GM21737 (cell line): ENCODE data around the gene PLXNC1.

Experiments used
- ATAC-seq: cut with Tn5 transposase; IDR thresholded peaks from one replicate; pipeline ENCODE4 v1.9.1; 2021; ENCODE audit warnings: mild to moderate bottlenecking, moderate library complexity; ENCODE audit not compliant: unreplicated experiment

PLXNC1 gene

GRCh38 chr12:94147991-94148738 is at the start of gene PLXNC1:
TSS of gene PLXNC1 (plus strand) at chr12:94148577. CDS start at chr12:94148972, 395 bp downstream.
- ATAC-seq: peak; percentile 38

- ATAC-seq: no peak
Observed at GRCh38 chr12:94099191-94099590, 49.2 kb upstream of the PLXNC1 start.

GRCh38 chr12:94099632-94100031 is 48.7 kb upstream of the PLXNC1 start:
- no peak for ATAC-seq

GRCh38 chr12:94100211-94100627 is 48.2 kb upstream of the PLXNC1 start:
- ATAC-seq: no peak

- peak; percentile 61 for ATAC-seq
Observed at GRCh38 chr12:94100990-94101737, 47.2 kb upstream of the PLXNC1 start.

GRCh38 chr12:94101738-94102660 is 46.4 kb upstream of the PLXNC1 start:
- peak; percentile 75 for ATAC-seq

GRCh38 chr12:94103986-94104385 is 44.4 kb upstream of the PLXNC1 start:
- no peak for ATAC-seq

- no peak for ATAC-seq
Observed at GRCh38 chr12:94107910-94108309, 40.5 kb upstream of the PLXNC1 start.

- no peak for ATAC-seq
Observed at GRCh38 chr12:94109160-94109559, 39.2 kb upstream of the PLXNC1 start.

- no peak for ATAC-seq
Observed at GRCh38 chr12:94110258-94110657, 38.1 kb upstream of the PLXNC1 start.

GRCh38 chr12:94111302-94111701 is 37.1 kb upstream of the PLXNC1 start:
- ATAC-seq: no peak

- no peak for ATAC-seq
Observed at GRCh38 chr12:94112121-94112520, 36.3 kb upstream of the PLXNC1 start.

- ATAC-seq: no peak
Observed at GRCh38 chr12:94114166-94114565, 34.2 kb upstream of the PLXNC1 start.

- ATAC-seq: no peak
Observed at GRCh38 chr12:94116191-94116590, 32.2 kb upstream of the PLXNC1 start.

- no peak for ATAC-seq
Observed at GRCh38 chr12:94121886-94122285, 26.5 kb upstream of the PLXNC1 start.

- no peak for ATAC-seq
Observed at GRCh38 chr12:94122591-94122990, 25.8 kb upstream of the PLXNC1 start.

GRCh38 chr12:94123127-94123526 is 25.2 kb upstream of the PLXNC1 start:
- no peak for ATAC-seq

- no peak for ATAC-seq
Observed at GRCh38 chr12:94126067-94126466, 22.3 kb upstream of the PLXNC1 start.

GRCh38 chr12:94127239-94128131 is 20.9 kb upstream of the PLXNC1 start:
- ATAC-seq: no peak

- ATAC-seq: no peak
Observed at GRCh38 chr12:94128280-94128679, 20.1 kb upstream of the PLXNC1 start.
